Suprapubic skin (tissue), 4 donors: ENCODE data around the gene YPEL4. TPM values are rescaled to one million over a fixed set of nuclear protein-coding genes. Genes with fewer than 3 reads are reported as not detected.
"Not testable (repeated sequence)": the region's sequence is repeated elsewhere in the genome, so short reads cannot be mapped to it uniquely, and the experiment has no call there.

Experiments used
- DNase-seq, 2 donors: peaks; one replicate each; pipeline ENCODE4 v3.0.0-alpha.2; 2019; ENCODE audit warnings: low spot score in 2 of 2
- H3K27ac ChIP-seq: fragments of 200-600 bp; sonication (generic); one replicate; pipeline ENCODE4 v1.5.1; 2019
- H3K27me3 ChIP-seq: fragments of 200-600 bp; sonication (generic); one replicate; pipeline ENCODE4 v1.5.1; 2019
- H3K36me3 ChIP-seq: fragments of 200-600 bp; sonication (generic); one replicate; pipeline ENCODE4 v1.5.1; 2019
- H3K4me1 ChIP-seq: fragments of 200-600 bp; sonication (generic); one replicate; pipeline ENCODE4 v1.5.1; 2019
- H3K4me3 ChIP-seq: fragments of 200-600 bp; sonication (generic); one replicate; pipeline ENCODE4 v1.5.1; 2019; ENCODE audit warnings: mild to moderate bottlenecking
- H3K9me3 ChIP-seq: fragments of 200-600 bp; sonication (generic); one replicate; pipeline ENCODE4 v1.5.1; 2019
- EP300 ChIP-seq: sonication (generic); formaldehyde crosslinking; IDR thresholded peaks from one replicate; pipeline ENCODE4 v1.6.1; 2017; ENCODE audit warnings: antibody characterized with exemption
- POLR2A ChIP-seq, 2 donors: fragments of 450-650 bp; IDR thresholded peaks; one replicate each; pipeline ENCODE4 v1.6.1; 2017; ENCODE audit warnings: antibody characterized with exemption in 2 of 2, mild to moderate bottlenecking in 2 of 2, moderate library complexity in 2 of 2
- POLR2AphosphoS5 ChIP-seq, 3 donors: sonication (generic); formaldehyde crosslinking; IDR thresholded peaks; one replicate each; pipeline ENCODE4 v1.6.1; 2017; ENCODE audit warnings: antibody characterized with exemption in 3 of 3
- WGBS: methylation state at CpG from one replicate; pipeline ENCODE4 v1.1.5; 2018; 5-methylcytosine and 5-hydroxymethylcytosine counted together
- total RNA-seq, 4 donors: library from RNA; depleted of rRNA; stranded (reverse); fragments of >200 nt; gene quantifications; one replicate each; pipeline ENCODE4 v1.1.0, GENCODE V29; 2016
- TF ChIP-seq, protein P1 (sequence below), 2 donors: fragments of 200-600 bp in 1 of 2; fragments of 450-650 bp in 1 of 2; sonication (generic) in 1 of 2; IDR thresholded peaks; one replicate each; pipeline ENCODE4 v1.5.1; 2016 to 2019; ENCODE audit warnings: antibody characterized with exemption in 2 of 2, mild to moderate bottlenecking in 1 of 2, moderate library complexity in 1 of 2

YPEL4 gene, protein sequence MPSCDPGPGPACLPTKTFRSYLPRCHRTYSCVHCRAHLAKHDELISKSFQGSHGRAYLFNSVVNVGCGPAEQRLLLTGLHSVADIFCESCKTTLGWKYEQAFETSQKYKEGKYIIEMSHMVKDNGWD
- 1 to 10 TPM; 1.2 to 3.6 (median 1.5) TPM for total RNA-seq

DNA sequence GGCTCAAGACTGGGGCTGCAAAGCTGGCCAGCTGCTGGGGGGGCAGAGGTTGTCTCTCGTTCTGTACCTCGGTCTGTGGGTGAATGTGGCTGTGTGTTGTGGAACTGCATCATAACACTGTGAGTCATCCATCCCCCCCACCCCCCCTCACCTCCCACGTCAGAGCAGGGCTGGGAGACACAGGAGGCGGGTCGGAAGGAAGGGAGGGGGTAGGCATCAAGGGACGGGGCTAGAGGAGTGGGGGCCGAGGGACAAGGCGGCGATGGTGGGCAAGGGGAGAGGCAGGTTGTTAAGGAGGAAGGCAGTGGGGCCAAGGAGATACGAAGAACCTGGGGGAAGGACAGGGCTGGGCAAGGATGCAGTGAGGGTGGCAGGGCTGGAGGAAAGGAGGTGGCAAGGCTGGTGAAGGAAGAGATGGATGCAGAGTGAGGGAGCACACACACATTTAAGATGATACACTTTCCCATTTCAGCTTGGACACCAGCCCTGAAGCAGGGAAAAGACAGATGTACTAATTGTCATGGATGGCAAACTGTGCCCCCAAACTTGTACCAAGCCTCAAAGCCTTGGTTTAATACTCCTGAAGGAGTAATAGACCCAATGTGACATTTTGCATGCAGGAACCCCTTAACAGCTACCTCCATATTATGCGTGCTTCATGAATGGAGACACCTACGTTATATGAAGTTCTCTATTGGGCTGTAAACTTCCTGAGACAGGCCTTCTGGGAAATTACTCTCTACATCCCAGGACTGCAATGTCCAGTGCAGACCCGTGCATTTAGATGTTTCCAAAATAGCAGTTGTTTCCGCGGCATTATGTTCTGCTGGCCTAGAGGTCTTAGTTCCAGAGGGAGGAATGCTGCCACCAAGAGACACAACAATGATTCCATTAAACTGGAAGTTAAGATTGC lies at the start of gene YPEL4:
Gene YPEL4 (minus strand): TSS at position 87 of the 913 bp plus-strand sequence. CDS start 2,805 bp downstream, outside the sequence.
- H3K4me1 ChIP-seq: peaks cover 44% of the 10 kb centered on the region
- peaks cover 16% of the 10 kb centered on the region for H3K27me3 ChIP-seq
- no peak within 1 kb of the TSS for H3K27ac ChIP-seq
- no peaks in the 10 kb centered on the region for H3K36me3 ChIP-seq
- DNase-seq: peak in 1 of 2 donors; percentile 87
- WGBS: 19% methylated on average over 15 of the region's 15 CpGs
- peak within 1 kb of the TSS; percentile 47 for H3K4me3 ChIP-seq
- H3K9me3 ChIP-seq: no peaks in the 10 kb centered on the region
- TF ChIP-seq POLR2A (IDR thresholded peaks at IDR 0.05) (no peak), POLR2AphosphoS5 (IDR thresholded peaks at IDR 0.05) (no peak), EP300 (no peak)
- TF ChIP-seq, protein P1, sequence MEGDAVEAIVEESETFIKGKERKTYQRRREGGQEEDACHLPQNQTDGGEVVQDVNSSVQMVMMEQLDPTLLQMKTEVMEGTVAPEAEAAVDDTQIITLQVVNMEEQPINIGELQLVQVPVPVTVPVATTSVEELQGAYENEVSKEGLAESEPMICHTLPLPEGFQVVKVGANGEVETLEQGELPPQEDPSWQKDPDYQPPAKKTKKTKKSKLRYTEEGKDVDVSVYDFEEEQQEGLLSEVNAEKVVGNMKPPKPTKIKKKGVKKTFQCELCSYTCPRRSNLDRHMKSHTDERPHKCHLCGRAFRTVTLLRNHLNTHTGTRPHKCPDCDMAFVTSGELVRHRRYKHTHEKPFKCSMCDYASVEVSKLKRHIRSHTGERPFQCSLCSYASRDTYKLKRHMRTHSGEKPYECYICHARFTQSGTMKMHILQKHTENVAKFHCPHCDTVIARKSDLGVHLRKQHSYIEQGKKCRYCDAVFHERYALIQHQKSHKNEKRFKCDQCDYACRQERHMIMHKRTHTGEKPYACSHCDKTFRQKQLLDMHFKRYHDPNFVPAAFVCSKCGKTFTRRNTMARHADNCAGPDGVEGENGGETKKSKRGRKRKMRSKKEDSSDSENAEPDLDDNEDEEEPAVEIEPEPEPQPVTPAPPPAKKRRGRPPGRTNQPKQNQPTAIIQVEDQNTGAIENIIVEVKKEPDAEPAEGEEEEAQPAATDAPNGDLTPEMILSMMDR (IDR thresholded peaks at IDR 0.05): no peak

DNA sequence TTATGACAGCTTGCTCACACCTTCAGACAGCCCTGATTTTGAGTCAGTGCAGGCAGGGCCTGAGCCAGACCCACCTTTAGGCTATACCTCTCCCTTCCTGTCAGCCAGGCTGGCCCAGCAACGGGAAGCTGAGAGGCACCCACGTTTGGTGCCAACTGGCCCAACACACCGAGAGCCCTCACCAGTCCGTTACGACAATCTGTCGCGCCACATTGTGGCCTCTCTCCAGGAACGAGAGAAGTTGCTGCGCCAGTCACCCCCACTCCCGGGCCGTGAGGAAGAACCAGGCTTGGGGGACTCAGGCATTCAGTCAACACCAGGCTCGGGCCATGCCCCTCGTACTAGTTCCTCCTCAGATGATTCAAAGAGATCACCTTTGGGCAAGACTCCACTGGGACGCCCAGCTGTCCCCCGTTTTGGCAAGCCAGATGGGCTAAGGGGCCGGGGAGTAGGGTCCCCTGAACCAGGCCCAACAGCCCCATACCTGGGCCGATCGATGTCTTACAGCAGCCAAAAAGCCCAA lies 49.2 kb upstream of the YPEL4 start:
- Histone ChIP-seq H3K36me3 (peaks cover 92% of the 10 kb centered on the region), H3K4me1 (no peaks in the 10 kb centered on the region), H3K27me3 (no peaks in the 10 kb centered on the region), H3K9me3 (no peaks in the 10 kb centered on the region), H3K27ac (no peak overlapping the region), H3K4me3 (no peak overlapping the region)
- no peak for TF ChIP-seq EP300
- TF ChIP-seq POLR2AphosphoS5 (IDR thresholded peaks at IDR 0.05): no peak
- TF ChIP-seq, protein P1 (IDR thresholded peaks at IDR 0.05): no peak
- TF ChIP-seq POLR2A (IDR thresholded peaks at IDR 0.05): no peak
- no peak for DNase-seq
- WGBS: 100% methylated on average over 2 of the region's 18 CpGs

DNA sequence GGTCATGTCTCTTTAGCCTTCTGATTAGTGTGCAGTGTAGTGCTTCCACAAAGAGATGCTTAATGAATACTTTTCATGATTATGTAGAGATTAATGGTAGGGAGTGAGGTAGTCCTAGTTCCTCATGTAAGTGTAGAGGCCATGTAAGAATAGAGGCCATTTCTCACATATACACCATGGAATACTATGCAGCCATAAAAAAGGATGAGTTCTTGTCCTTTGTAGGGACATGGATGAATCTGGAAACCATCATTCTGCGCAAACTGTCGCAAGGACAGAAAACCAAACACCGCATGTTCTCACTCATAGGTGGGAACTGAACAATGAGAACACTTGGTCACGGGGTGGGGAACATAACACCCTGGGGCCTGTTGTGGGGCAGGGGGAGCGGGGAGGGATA lies 40.8 kb upstream of the YPEL4 start:
- H3K4me3 ChIP-seq, DNase-seq, H3K9me3 ChIP-seq, H3K27me3 ChIP-seq, H3K27ac ChIP-seq, H3K4me1 ChIP-seq: not testable (repeated sequence)
- H3K36me3 ChIP-seq: peaks cover 93% of the 10 kb centered on the region
- WGBS: over 99% methylated on average over 5 of the region's 5 CpGs

DNA sequence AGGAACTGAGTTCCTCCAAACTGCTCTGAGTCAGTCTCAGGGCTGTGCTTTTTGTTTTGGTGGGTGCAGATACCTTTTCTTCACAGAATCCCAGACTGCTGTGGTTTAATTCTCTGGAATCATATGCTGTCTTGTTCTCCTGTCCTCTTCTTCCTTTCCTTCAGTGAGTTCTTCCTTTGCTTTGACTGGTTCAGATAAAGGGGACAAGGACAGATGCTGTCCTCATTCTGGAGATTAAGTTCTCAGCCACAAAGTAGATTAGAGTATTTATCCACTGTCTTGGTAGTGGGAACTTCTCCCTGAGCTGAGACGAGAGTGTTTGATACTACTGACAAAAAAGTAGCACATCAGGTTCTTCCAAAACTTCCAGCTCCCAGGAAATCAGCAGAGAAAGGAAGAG lies 31.5 kb upstream of the YPEL4 start:
- no peak overlapping the region for H3K4me3 ChIP-seq
- H3K27me3 ChIP-seq: no peaks in the 10 kb centered on the region
- WGBS: 56% methylated on average over 1 of the region's 1 CpG
- TF ChIP-seq, protein P1 (IDR thresholded peaks at IDR 0.05): no peak
- TF ChIP-seq POLR2AphosphoS5 (IDR thresholded peaks at IDR 0.05) (no peak), POLR2A (IDR thresholded peaks at IDR 0.05) (no peak), EP300 (no peak)
- H3K4me1 ChIP-seq: peaks cover 39% of the 10 kb centered on the region
- H3K9me3 ChIP-seq: no peaks in the 10 kb centered on the region
- DNase-seq: no peak
- H3K36me3 ChIP-seq: peaks cover 51% of the 10 kb centered on the region
- H3K27ac ChIP-seq: peak overlapping the region; percentile 91

DNA sequence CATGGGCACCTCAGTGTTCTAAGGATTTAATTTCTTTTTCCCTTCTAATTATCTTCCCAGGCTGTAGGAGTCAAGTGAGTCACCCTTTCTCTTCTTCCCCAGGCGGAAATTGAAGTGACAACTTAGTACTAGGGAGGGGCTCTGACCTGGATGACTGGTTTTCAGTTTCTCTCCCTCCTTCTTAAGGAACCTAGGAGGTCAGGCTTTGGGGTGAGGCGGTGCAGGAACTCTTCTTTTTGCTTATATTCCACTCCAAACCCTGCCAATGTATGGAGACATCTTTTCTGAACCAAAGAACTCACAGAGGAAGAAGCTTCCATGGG lies 30.8 kb upstream of the YPEL4 start:
- DNase-seq: no peak
- peak overlapping the region; percentile 91 for H3K27ac ChIP-seq
- H3K4me1 ChIP-seq: peaks cover 45% of the 10 kb centered on the region
- H3K4me3 ChIP-seq: no peak overlapping the region
- WGBS: 43% methylated on average over 2 of the region's 2 CpGs
- TF ChIP-seq, protein P1 (IDR thresholded peaks at IDR 0.05): no peak
- TF ChIP-seq POLR2A (IDR thresholded peaks at IDR 0.05): no peak
- TF ChIP-seq POLR2AphosphoS5 (IDR thresholded peaks at IDR 0.05): no peak
- no peak for TF ChIP-seq EP300
- H3K9me3 ChIP-seq: no peaks in the 10 kb centered on the region
- peaks cover 49% of the 10 kb centered on the region for H3K36me3 ChIP-seq
- no peaks in the 10 kb centered on the region for H3K27me3 ChIP-seq
